HG02973 (cell line): ENCODE measurements around the gene AMPD2.

Experiments
- ATAC-seq: cut with Tn5 transposase; IDR thresholded peaks from one replicate; pipeline ENCODE4 v1.9.1; 2021; ENCODE audit warnings: moderate library complexity; ENCODE audit not compliant: unreplicated experiment

Gene AMPD2

DNA sequence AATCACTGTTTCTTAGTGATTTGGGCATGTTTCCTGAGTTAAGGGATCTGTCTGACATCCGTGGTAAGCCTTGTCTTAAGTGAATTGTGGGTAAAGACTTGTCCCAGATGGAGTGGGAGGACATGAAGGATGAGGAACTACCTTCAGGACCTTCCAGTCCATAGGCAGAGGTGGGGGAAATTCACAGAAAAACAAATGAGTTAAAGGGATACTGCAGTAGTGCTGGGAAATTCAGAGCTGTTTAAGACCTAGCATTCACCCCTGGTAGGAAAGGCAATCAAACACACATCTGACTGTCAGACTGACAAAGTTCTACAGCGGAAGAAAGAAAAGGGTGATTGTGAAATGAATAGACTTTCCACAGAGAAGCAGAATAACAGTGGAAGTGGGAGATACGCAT, 3.2 kb upstream of the AMPD2 start:
- no peak for ATAC-seq

- no peak for ATAC-seq
Measured at GRCh38 chr1:109617291-109617801, 2.3 kb upstream of the AMPD2 start.

GRCh38 chr1:109618661-109619575, 719 bp upstream of the AMPD2 start:
- ATAC-seq = no peak

- no peak for ATAC-seq
Measured at GRCh38 chr1:109620401-109620791, 759 bp downstream of the AMPD2 start.

- ATAC-seq = peak; percentile 65
Measured at GRCh38 chr1:109620841-109621286, 1.2 kb downstream of the AMPD2 start.

DNA sequence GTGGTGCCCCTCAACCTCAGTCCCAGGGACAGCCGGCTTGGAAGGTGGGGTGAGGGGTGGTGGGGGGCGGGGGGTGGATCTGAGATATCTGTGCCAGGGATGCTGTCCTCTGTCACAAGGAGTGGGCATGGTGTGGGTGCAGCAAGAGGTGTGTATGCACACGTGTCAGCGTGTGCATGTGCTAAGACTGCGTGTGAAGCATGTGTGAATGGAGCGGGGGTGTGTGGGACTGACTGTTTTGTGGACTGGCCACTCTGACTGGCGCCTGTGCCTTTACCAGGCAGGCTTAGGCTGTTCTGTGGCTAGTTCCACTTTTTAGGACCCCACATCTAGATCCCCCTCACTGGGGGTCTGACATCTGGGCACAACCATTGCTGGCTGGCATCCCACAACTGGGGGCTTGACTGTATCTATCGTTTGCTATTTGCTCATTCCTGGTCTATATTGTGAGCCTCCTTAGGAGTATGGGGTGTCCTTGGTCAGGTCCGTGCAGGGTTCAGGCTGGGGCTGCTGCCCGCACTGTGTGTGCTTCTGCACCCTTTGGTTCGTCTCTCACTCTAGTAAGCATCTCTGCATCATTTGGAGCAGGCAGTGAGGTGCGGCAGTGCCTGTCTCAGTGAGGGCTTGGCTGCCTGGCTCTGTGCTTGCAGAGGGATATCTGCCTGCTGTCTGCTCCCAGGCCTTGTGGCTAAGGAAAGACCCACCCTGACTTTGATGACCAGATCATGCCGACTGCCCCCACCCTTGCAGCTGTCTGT, 1.9 kb downstream of the AMPD2 start:
- no peak for ATAC-seq

- no peak for ATAC-seq
Measured at GRCh38 chr1:109622137-109622892, 2.7 kb downstream of the AMPD2 start.

- ATAC-seq = no peak
Measured at GRCh38 chr1:109622895-109623294, 3.3 kb downstream of the AMPD2 start.

DNA sequence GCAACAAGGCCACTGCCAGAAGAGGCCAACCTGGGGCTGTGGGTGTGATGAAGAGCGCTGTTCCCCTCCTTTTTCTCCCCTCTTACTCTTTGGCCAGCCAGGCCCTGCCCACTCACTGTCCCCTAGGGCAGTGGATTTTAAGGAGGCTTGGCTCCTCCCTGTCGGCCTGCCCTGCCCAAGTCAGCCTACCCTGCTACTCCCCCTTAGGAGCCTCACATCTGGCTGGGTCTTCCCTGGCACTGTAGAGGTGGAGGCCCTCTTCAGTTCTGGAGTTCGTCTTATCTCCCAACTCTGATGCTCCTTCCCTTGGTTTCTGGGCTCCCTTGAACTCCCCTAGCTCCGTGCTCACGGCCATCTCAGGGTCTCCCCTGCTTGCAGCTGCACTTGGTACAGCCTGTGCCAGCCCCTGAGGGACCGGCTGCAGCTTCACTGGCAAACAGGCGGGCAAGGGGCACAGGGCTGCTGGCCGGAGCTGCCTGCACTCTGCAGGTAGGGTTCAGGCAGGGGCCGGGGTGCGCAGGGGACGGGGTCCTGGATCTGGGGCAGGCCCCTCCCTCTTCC, 4.0 kb downstream of the AMPD2 start:
- no peak for ATAC-seq

DNA sequence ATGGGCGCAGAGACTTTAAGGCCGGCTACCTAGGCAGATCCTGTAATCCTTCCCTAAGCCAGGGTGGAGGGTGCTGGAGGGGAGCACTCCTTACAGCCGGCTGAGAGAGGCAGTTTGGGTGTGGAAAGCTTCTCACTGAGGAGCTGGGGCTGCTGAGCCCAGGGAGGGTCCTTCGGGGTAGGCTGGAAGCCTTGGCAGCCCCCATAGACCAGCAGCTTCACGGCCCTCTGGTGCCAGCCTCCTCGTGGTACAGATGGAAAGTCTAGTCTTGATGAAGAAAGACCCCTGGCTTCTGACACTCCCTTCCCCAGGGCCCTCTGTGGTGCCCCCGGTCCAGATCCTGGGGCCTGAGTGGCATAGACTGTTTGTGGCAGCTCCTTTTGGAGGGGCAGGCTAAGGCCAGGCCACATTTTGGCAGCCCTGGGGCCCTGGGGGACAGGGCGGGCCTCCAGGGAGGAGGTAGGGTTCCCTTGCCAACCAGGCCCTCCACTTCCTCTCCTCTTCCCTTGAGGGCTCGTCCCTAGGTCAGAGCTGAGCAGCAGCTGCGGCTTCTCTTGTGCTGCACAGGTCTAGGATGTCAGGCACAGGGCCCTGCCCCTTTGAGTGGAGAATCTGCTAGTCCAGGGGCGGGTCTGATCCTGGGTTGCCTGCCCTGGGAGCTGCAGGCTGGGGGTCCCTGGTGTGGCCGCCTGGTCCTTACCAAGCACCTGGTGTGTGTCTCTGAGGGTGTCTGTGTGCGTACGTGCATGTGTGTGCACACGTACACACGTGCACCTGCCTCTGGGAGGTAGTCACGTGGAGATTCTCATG, 4.8 kb downstream of the AMPD2 start:
- no peak for ATAC-seq

GRCh38 chr1:109625176-109625575, 5.5 kb downstream of the AMPD2 start:
- ATAC-seq = no peak

DNA sequence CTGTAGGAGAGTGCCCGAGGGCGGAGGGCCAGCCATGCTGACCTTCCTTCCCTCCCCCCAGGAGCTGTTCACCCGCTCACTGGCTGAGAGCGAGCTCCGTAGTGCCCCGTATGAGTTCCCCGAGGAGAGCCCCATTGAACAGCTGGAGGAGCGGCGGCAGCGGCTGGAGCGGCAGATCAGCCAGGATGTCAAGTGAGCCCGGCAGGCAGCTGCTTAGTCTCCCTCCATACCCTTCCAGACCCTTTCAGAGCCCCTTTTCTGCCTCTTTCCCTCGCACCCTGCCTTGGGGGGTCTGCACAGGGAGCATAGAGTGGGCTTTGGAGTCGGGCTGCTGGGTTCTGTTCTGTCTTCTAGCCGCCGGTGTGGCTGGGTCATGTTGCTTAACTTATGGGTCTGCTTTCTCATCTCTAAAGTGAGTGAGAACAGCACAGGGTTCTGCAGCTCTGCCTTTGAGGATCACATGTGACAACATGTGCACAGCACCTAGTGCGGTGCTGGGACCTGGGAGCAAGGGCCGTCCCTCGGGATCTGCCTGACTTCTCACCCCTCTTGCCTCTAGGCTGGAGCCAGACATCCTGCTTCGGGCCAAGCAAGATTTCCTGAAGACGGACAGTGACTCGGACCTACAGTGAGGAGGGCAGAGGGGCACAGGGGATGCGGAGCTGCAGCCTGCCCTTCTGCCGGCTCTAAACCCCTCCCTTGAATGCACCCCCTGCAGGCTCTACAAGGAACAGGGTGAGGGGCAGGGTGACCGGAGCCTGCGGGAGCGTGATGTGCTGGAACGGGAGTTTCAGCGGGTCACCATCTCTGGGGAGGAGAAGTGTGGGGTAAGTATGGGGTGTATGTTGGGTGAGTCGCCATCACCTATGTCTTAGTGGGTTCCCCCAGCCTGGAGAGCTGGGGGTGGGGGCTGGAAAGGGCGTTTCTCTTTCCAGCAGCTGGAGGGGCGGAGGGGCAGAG, 6.2 kb downstream of the AMPD2 start:
- ATAC-seq = no peak

- no peak for ATAC-seq
Measured at GRCh38 chr1:109626682-109627408, 7.2 kb downstream of the AMPD2 start.

DNA sequence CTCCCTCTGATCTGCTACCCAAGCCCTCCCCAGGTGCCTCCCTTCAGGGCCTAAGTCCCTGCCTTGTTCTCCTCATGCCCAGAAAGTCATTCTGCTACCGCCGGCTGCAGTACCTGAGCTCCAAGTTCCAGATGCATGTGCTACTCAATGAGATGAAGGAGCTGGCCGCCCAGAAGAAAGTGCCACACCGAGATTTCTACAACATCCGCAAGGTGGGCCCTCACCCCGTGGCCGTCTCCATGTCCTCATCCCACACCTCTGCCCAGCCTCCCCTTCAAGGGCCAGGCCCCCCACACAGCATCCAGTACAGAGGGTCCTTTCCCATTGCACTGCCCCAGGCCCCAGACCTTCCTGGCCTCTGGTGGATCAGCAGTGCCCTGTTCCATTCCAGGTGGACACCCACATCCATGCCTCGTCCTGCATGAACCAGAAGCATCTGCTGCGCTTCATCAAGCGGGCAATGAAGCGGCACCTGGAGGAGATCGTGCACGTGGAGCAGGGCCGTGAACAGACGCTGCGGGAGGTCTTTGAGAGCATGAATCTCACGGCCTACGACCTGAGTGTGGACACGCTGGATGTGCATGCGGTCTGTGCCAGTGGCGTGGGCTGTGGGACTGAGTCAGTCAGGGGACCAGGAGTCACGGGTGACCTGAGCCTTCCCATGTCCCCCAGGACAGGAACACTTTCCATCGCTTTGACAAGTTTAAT, 8.2 kb downstream of the AMPD2 start:
- ATAC-seq = no peak

- no peak for ATAC-seq
Measured at GRCh38 chr1:109628540-109629321, 9.1 kb downstream of the AMPD2 start.

DNA sequence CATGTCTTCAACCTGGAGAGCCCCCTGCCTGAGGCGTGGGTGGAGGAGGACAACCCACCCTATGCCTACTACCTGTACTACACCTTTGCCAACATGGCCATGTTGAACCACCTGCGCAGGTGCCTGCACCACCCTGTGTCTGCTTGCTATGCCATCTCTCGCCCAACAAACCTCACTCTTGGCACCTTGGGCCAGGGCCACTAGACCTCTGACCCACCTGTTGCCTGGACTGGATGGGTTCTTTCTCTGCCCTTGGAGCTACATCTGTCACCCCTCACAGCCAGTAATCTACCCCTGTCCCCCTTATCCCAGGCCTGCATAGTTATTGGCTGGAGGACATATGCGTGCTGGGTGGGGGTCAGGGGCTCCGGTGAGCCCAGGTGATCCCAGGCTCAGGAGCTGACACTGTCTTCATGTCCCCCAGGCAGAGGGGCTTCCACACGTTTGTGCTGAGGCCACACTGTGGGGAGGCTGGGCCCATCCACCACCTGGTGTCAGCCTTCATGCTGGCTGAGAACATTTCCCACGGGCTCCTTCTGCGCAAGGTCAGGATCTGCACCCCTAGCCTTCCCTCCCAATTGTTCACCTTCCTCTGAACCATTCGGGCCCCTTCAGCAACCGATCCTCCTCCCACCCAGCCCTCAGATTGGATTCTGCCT, 9.9 kb downstream of the AMPD2 start:
- no peak for ATAC-seq
